WTC11 (cell line): Measurements from ENCODE around the gene TUBB2B. TPM values are rescaled to one million over a fixed set of nuclear protein-coding genes. Genes with fewer than 3 reads are reported as not detected.

Experiments
- ATAC-seq: fragments of 200-7000 bp; cut with Tn5 transposase; 2 replicates; pipeline ENCODE4 v1.10.0; 2021; ENCODE audit warnings: mild to moderate bottlenecking, moderate library complexity
- CTCF ChIA-PET: fragments of 300-600 bp; sonication (Branson Sonifier 250); formaldehyde crosslinking; loops from one replicate; lab custom pipeline; 2021; ENCODE audit warnings: antibody characterized with exemption; lab: Charles Lee
- POLR2A ChIA-PET: fragments of 350-600 bp; sonication (Branson Sonifier 250); formaldehyde crosslinking; loops from one replicate; lab custom pipeline; 2021; ENCODE audit warnings: antibody characterized with exemption; lab: Charles Lee
- DNase-seq: peaks from one replicate; pipeline ENCODE4 v3.0.0; 2021; ENCODE audit warnings: low spot score
- H3K27ac Mint-ChIP-seq: 2 replicates; pipeline ENCODE4 v1.8.0; 2021; ENCODE audit warnings: mixed read lengths
- H3K27me3 Mint-ChIP-seq: 2 replicates; pipeline ENCODE4 v1.8.0; 2021; ENCODE audit warnings: low read depth, mild to moderate bottlenecking, moderate library complexity, mixed read lengths
- H3K36me3 Mint-ChIP-seq: 2 replicates; pipeline ENCODE4 v1.8.0; 2021; ENCODE audit warnings: mixed read lengths
- H3K4me1 Mint-ChIP-seq: 2 replicates; pipeline ENCODE4 v1.8.0; 2022; ENCODE audit warnings: mixed read lengths
- H3K4me3 Mint-ChIP-seq: 2 replicates; pipeline ENCODE4 v1.8.0; 2021; ENCODE audit warnings: mild to moderate bottlenecking, moderate library complexity, mixed read lengths
- H3K9me3 Mint-ChIP-seq: 2 replicates; pipeline ENCODE4 v1.8.0; 2021; ENCODE audit warnings: mixed read lengths
- ATF2 ChIP-seq: sonication (generic); formaldehyde crosslinking; IDR thresholded peaks from 2 replicates; pipeline ENCODE4 v1.8.1; 2022; ENCODE audit warnings: low read depth, missing genetic modification reagents, borderline replicate concordance
- ATF3 ChIP-seq: sonication (generic); formaldehyde crosslinking; conservative IDR thresholded peaks from 2 replicates; pipeline ENCODE4 v1.8.1; 2022; ENCODE audit warnings: mild to moderate bottlenecking, missing genetic modification reagents
- ESRRA ChIP-seq: sonication (generic); formaldehyde crosslinking; IDR thresholded peaks from 2 replicates; pipeline ENCODE4 v1.8.1; 2022; ENCODE audit warnings: mild to moderate bottlenecking, missing genetic modification reagents, borderline replicate concordance
- FOXP4 ChIP-seq: sonication (generic); formaldehyde crosslinking; IDR thresholded peaks from 2 replicates; pipeline ENCODE4 v1.8.0; 2022; ENCODE audit warnings: mild to moderate bottlenecking, missing genetic modification reagents
- JAZF1 ChIP-seq: fragments of 250-450 bp; sonication (Bioruptor Pico); IDR thresholded peaks from 2 replicates; pipeline ENCODE4 v1.9.0; 2021; ENCODE audit warnings: moderate library complexity, mild to moderate bottlenecking, inconsistent platforms
- MLX ChIP-seq: sonication (generic); formaldehyde crosslinking; IDR thresholded peaks from 2 replicates; pipeline ENCODE4 v1.8.1; 2023; ENCODE audit warnings: mild to moderate bottlenecking, missing genetic modification reagents, moderate library complexity
- MYBL2 ChIP-seq: sonication (generic); formaldehyde crosslinking; IDR thresholded peaks from 2 replicates; pipeline ENCODE4 v1.8.1; 2023; ENCODE audit warnings: mild to moderate bottlenecking, moderate library complexity, missing genetic modification reagents
- ZNF138 ChIP-seq: sonication (generic); formaldehyde crosslinking; conservative IDR thresholded peaks from 2 replicates; pipeline ENCODE4 v1.8.1; 2022; ENCODE audit warnings: mild to moderate bottlenecking, moderate library complexity, missing genetic modification reagents
- ZNF219 ChIP-seq: sonication (generic); formaldehyde crosslinking; IDR thresholded peaks from 2 replicates; pipeline ENCODE4 v1.8.0; 2023; ENCODE audit warnings: missing genetic modification reagents, mild to moderate bottlenecking, borderline replicate concordance
- ZNF232 ChIP-seq: sonication (generic); formaldehyde crosslinking; IDR thresholded peaks from 2 replicates; pipeline ENCODE4 v1.8.0; 2022; ENCODE audit warnings: mild to moderate bottlenecking, missing genetic modification reagents
- total RNA-seq: library from RNA; stranded (reverse); gene quantifications from 3 replicates; pipeline ENCODE4 v1.2.3, GENCODE V29; 2021
- TF ChIP-seq, protein P1 (sequence below): fragments of 250-450 bp; sonication (Bioruptor Pico); IDR thresholded peaks from 2 replicates; pipeline ENCODE4 v1.9.0; 2021; ENCODE audit warnings: mild to moderate bottlenecking, borderline replicate concordance
- TF ChIP-seq, protein P2 (sequence below): sonication (generic); formaldehyde crosslinking; IDR thresholded peaks from 2 replicates; pipeline ENCODE4 v1.8.0; 2022; ENCODE audit warnings: mild to moderate bottlenecking, missing genetic modification reagents

TUBB2B gene
- total RNA-seq, 1 experiment from 2014 or later = 591 TPM

DNA sequence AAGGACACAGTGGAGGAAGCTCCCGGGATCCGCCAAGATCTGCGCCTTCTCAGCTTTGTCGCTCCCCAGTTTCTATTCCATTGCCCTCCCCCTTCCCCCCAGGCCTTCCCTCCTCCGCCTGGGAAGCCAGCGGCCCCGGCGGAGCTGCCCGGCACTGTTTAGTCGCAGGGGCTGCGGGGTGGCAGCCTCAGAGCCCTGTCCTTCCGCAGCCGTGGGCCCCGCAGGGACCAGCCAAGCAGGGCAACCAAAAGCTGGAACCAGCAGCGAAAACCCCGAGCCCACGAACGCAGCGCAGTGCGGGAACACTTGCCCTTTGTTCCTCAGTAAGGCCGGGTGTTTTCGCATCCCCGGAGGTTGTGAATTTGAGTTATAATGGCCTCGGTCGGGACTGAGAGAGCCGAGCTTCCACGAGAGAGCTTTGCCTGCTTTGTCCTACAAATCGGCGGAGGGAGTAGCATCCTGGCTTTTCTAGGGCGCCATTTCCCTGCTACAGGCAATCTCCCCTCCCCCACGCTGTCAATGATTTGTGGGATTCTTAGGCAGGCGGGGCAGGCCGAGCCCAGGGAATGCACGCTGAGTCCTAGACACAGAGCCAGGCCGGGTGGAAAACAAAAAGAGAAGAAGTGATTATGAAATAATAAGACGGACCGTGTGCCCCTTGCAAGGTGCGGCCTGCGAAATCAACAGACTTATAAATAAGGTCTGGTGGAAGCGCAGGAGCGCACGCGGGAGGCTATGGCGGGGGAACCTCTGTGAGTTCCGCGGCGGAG, 4.0 kb upstream of the TUBB2B start (continued):
- TF ChIP-seq, protein P1, sequence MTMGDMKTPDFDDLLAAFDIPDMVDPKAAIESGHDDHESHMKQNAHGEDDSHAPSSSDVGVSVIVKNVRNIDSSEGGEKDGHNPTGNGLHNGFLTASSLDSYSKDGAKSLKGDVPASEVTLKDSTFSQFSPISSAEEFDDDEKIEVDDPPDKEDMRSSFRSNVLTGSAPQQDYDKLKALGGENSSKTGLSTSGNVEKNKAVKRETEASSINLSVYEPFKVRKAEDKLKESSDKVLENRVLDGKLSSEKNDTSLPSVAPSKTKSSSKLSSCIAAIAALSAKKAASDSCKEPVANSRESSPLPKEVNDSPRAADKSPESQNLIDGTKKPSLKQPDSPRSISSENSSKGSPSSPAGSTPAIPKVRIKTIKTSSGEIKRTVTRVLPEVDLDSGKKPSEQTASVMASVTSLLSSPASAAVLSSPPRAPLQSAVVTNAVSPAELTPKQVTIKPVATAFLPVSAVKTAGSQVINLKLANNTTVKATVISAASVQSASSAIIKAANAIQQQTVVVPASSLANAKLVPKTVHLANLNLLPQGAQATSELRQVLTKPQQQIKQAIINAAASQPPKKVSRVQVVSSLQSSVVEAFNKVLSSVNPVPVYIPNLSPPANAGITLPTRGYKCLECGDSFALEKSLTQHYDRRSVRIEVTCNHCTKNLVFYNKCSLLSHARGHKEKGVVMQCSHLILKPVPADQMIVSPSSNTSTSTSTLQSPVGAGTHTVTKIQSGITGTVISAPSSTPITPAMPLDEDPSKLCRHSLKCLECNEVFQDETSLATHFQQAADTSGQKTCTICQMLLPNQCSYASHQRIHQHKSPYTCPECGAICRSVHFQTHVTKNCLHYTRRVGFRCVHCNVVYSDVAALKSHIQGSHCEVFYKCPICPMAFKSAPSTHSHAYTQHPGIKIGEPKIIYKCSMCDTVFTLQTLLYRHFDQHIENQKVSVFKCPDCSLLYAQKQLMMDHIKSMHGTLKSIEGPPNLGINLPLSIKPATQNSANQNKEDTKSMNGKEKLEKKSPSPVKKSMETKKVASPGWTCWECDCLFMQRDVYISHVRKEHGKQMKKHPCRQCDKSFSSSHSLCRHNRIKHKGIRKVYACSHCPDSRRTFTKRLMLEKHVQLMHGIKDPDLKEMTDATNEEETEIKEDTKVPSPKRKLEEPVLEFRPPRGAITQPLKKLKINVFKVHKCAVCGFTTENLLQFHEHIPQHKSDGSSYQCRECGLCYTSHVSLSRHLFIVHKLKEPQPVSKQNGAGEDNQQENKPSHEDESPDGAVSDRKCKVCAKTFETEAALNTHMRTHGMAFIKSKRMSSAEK (CRISPR knock-in tag) = no peak
- TF ChIP-seq ATF2 (CRISPR knock-in tag) (no peak), ZNF138 (CRISPR knock-in tag) (no peak), MLX (CRISPR knock-in tag) (no peak), ZNF232 (CRISPR knock-in tag) (no peak), ATF3 (CRISPR knock-in tag) (no peak), JAZF1 (CRISPR knock-in tag) (no peak), MYBL2 (no peak), ZNF219 (CRISPR knock-in tag) (no peak), ESRRA (CRISPR knock-in tag) (no peak)
- TF ChIP-seq, protein P2, sequence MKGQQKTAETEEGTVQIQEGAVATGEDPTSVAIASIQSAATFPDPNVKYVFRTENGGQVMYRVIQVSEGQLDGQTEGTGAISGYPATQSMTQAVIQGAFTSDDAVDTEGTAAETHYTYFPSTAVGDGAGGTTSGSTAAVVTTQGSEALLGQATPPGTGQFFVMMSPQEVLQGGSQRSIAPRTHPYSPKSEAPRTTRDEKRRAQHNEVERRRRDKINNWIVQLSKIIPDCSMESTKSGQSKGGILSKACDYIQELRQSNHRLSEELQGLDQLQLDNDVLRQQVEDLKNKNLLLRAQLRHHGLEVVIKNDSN (CRISPR knock-in tag) = peak; percentile 34; the same call in 1 of the 2 replicates

GRCh38 chr6:3230900-3231246, 3.4 kb upstream of the TUBB2B start:
- ChIA-PET POLR2A (interaction anchor here (0.6 to 3.1 kb wide), 4 partner anchors 22 to 72 kb away, joined by 3 to 24 read pairs (median 4); partner anchors contain the start of genes PSMG4 and TUBB2A), CTCF (interaction anchor here (0.8 to 5.2 kb wide), 7 partner anchors 9 to 73 kb away, joined by 3 to 65 read pairs (median 6); partner anchors contain the start of gene PSMG4)
- DNase-seq (peak; percentile 59), ATAC-seq (no peak)
- H3K4me1 Mint-ChIP-seq = peaks cover 51% of the 10 kb centered on the region
- H3K4me3 Mint-ChIP-seq = peak overlapping the region; percentile 89
- peaks cover 23% of the 10 kb centered on the region for H3K27me3 Mint-ChIP-seq
- H3K9me3 Mint-ChIP-seq = no peaks in the 10 kb centered on the region
- peaks cover 6% of the 10 kb centered on the region for H3K36me3 Mint-ChIP-seq
- H3K27ac Mint-ChIP-seq = no peak overlapping the region
- TF ChIP-seq, protein P1 (CRISPR knock-in tag) = no peak
- no peak for TF ChIP-seq FOXP4
